Measurements from ENCODE around the gene ANO8.

ANO8 gene

GRCh38 chr19:17357078-17357666 lies 22.5 kb upstream of the ANO8 start:
- Mint-ChIP-seq H3K9me3 (no peaks in the 10 kb centered on the region), H3K36me3 (ENCODE audit: low read depth) (no peaks in the 10 kb centered on the region), H3K27ac (no peak overlapping the region), H3K27me3 (ENCODE audit: low read depth, poor library complexity) (peaks cover 11% of the 10 kb centered on the region), H3K4me1 (peaks cover 19% of the 10 kb centered on the region), H3K4me3 (no peak overlapping the region)
- TF ChIP-seq CTCF (IDR thresholded peaks at IDR 0.05), result no peak
- DNase-seq, result no peak

GRCh38 chr19:17353386-17353785 lies 18.7 kb upstream of the ANO8 start:
- Mint-ChIP-seq H3K4me1 (peaks cover 38% of the 10 kb centered on the region), H3K4me3 (no peak overlapping the region), H3K9me3 (no peaks in the 10 kb centered on the region), H3K36me3 (ENCODE audit: low read depth) (no peaks in the 10 kb centered on the region), H3K27me3 (ENCODE audit: low read depth, poor library complexity) (peaks cover 5% of the 10 kb centered on the region), H3K27ac (peak overlapping the region; percentile 33)
- no peak for DNase-seq
- no peak for TF ChIP-seq CTCF (IDR thresholded peaks at IDR 0.05)

- no peaks in the 10 kb centered on the region for H3K36me3 Mint-ChIP-seq (ENCODE audit: low read depth)
- H3K27ac Mint-ChIP-seq, result peak overlapping the region; percentile 42
- H3K9me3 Mint-ChIP-seq, result no peaks in the 10 kb centered on the region
- peaks cover 45% of the 10 kb centered on the region for H3K4me1 Mint-ChIP-seq
- TF ChIP-seq CTCF (IDR thresholded peaks at IDR 0.05), result no peak
- no peak overlapping the region for H3K4me3 Mint-ChIP-seq
- peaks cover 5% of the 10 kb centered on the region for H3K27me3 Mint-ChIP-seq (ENCODE audit: low read depth, poor library complexity)
- DNase-seq, result no peak
These were observed 18.1 kb upstream of the ANO8 start for GRCh38 chr19:17352608-17353280.

GRCh38 chr19:17351815-17352435 lies 17.3 kb upstream of the ANO8 start:
- DNase-seq, result no peak
- H3K4me3 Mint-ChIP-seq, result no peak overlapping the region
- H3K27ac Mint-ChIP-seq, result no peak overlapping the region
- no peaks in the 10 kb centered on the region for H3K36me3 Mint-ChIP-seq (ENCODE audit: low read depth)
- peaks cover 53% of the 10 kb centered on the region for H3K4me1 Mint-ChIP-seq
- H3K9me3 Mint-ChIP-seq, result no peaks in the 10 kb centered on the region
- TF ChIP-seq CTCF (IDR thresholded peaks at IDR 0.05), result no peak
- peaks cover 5% of the 10 kb centered on the region for H3K27me3 Mint-ChIP-seq (ENCODE audit: low read depth, poor library complexity)

- Mint-ChIP-seq H3K36me3 (ENCODE audit: low read depth) (no peaks in the 10 kb centered on the region), H3K9me3 (no peaks in the 10 kb centered on the region), H3K27me3 (ENCODE audit: low read depth, poor library complexity) (no peaks in the 10 kb centered on the region), H3K4me3 (no peak overlapping the region), H3K4me1 (peaks cover 62% of the 10 kb centered on the region), H3K27ac (peak overlapping the region; percentile 54)
- TF ChIP-seq CTCF (IDR thresholded peaks at IDR 0.05), result no peak
- no peak for DNase-seq
These were observed 14.0 kb upstream of the ANO8 start for GRCh38 chr19:17348700-17349099.

Data from nephron progenitor cell (in vitro differentiated cells).